ENCODE data around the gene HOTAIR.

HOTAIR gene

DNA sequence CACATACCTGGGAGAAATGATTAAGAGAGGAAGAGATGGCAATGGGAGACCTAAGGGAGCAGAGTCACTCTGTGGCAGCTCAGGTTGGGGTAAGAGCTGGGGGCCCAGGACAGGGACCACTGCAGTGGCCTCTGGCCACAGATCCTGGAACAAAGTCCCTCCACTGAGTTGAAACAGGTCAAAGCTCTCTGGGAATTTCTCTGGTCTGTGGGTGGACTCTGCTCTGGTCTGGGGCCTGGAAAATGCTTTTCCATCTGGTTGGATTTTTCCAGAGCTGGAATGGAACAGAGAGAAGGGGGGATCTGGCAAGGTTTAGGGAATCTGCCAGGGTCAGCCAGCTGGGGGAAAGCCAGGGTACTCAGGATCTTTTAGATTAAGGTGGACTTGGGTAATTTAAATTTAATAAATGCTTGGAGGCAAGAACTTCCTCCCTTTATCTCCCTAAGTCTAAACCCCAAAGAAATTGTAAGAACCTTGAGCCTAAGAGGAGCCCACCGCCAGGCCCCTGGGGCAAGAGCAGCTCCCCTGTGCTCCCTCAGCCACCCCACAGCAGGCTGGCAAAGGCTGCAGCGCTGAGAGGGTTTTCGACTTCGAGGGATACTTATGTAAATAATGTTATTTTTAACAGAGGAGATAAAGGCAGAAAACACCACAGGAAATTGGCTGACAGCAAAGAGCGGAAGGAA is 13.9 kb upstream of the HOTAIR start:
- no peaks in the 10 kb centered on the region for H3K9me3 Mint-ChIP-seq
- peak overlapping the region; percentile 95 to 99 (median 96) for H3K4me3 Mint-ChIP-seq
- peaks cover 30% of the 10 kb centered on the region for H3K36me3 Mint-ChIP-seq (ENCODE audit: low read depth)
- peak overlapping the region; percentile 95 to 100 (median 95) for H3K27ac Mint-ChIP-seq
- peaks cover 100% of the 10 kb centered on the region for H3K27me3 Mint-ChIP-seq (ENCODE audit: low read depth)
- peaks cover 69% of the 10 kb centered on the region for H3K4me1 Mint-ChIP-seq
- TF ChIP-seq, protein P1, sequence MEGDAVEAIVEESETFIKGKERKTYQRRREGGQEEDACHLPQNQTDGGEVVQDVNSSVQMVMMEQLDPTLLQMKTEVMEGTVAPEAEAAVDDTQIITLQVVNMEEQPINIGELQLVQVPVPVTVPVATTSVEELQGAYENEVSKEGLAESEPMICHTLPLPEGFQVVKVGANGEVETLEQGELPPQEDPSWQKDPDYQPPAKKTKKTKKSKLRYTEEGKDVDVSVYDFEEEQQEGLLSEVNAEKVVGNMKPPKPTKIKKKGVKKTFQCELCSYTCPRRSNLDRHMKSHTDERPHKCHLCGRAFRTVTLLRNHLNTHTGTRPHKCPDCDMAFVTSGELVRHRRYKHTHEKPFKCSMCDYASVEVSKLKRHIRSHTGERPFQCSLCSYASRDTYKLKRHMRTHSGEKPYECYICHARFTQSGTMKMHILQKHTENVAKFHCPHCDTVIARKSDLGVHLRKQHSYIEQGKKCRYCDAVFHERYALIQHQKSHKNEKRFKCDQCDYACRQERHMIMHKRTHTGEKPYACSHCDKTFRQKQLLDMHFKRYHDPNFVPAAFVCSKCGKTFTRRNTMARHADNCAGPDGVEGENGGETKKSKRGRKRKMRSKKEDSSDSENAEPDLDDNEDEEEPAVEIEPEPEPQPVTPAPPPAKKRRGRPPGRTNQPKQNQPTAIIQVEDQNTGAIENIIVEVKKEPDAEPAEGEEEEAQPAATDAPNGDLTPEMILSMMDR (IDR thresholded peaks at IDR 0.05; ENCODE audit: unreplicated experiment in 3 of 3), result no peak

DNA sequence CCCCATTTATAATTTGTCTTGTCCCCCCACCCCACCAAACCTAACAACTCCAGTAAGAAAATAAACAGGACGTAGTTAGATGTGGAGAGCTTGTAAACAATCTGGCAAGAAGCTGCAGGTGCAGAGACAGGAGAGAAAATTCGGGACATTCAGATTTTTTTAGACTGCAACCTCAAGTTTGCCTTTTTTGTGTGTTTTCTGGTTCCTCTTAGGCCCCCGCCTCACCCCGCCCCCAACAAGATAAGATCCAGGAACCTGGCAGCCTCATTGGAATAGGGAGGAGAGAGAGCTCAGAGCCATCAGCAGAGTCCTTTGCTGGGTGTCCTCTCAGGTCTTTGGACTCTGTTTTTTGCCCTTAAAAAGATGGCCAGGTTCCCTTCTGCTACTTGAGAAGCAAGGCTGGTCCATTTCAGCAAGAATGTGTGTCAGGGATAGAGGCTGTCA is 13.1 kb upstream of the HOTAIR start:
- Mint-ChIP-seq H3K4me3 (peak overlapping the region; percentile 95 to 99 (median 96)), H3K9me3 (no peaks in the 10 kb centered on the region), H3K4me1 (peaks cover 60% of the 10 kb centered on the region), H3K27me3 (ENCODE audit: low read depth) (peaks cover 100% of the 10 kb centered on the region), H3K36me3 (ENCODE audit: low read depth) (peaks cover 25% of the 10 kb centered on the region), H3K27ac (peak overlapping the region; percentile 95 to 100 (median 95))
- TF ChIP-seq, protein P1 (IDR thresholded peaks at IDR 0.05; ENCODE audit: unreplicated experiment in 3 of 3), result no peak

DNA sequence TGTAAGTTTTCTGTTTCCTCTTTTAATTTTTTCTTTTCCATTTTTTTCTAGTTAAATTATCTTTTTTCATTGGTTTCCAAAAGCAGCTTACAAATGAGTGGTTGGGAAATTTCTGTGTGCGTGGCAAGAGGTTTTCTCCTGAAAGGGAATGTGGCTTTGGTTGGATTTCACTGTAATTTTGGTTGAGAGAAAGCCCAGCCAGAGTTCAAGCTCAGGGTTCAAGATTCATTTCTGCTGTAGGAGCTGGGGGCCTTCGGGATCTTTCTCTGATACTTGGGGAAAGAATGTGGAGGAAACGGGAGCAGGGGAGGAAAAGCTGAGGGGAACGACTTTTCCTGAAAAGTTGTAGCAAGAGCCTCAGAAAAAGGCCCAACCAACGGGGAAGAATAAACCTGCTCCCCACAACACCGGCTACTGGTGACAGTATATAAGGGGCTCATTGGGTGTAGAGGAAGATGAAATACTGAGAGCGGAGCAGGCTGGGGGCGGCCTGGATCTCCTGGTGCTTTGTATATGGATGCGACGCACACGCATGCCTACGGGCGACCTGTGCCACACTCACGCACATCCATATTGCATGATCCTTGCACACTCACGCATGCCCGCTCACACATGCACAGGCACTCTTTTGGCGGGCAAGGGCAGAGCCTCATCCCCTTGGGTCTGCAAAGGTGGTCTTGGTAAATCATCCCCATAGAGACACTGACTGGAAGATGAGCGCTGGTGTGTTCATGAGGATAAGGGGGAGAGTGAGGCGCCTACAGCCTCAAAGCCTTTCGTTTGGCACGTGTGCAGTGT is 12.1 kb upstream of the HOTAIR start:
- Mint-ChIP-seq H3K4me1 (peaks cover 55% of the 10 kb centered on the region), H3K27ac (peak overlapping the region; percentile 95 to 100 (median 95)), H3K36me3 (ENCODE audit: low read depth) (peaks cover 25% of the 10 kb centered on the region), H3K4me3 (peak overlapping the region; percentile 95 to 99 (median 96)), H3K9me3 (no peaks in the 10 kb centered on the region), H3K27me3 (ENCODE audit: low read depth) (peaks cover 100% of the 10 kb centered on the region)
- TF ChIP-seq, protein P1 (IDR thresholded peaks at IDR 0.05; ENCODE audit: unreplicated experiment in 3 of 3), result no peak

DNA sequence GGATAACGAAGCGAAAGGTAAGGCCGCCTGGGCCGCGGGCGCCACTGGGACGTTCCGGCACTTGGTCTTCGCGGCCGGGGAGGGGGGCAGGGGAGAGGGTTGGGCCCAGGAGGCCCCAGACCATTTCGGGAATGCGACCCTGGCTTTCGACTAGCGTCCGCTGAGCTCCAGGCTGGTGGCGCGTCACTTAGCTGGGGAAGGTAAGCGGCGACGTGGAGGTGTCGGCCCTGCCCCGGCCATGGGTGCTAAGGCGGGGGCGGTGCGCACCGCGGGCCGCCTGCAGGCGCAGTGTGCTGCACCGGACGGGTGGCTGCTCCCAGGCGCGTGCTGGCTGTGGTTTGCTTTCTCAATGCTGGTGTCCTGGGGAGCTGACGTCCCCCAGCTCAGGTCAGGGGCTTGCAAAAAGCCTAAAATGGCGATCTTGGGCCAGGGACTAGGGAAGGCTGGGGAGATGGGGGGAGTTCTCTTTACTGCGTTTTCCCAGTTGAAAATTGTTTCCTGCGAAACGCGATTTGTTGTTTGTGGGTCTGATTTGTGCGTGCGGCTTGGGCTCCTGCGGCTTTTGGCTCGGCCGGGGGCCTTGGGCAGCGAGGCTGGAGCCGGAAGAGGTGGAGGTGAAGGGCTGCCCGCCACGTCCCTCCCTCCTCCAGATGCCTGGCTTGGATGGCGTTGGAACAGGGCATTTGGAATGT is 11.4 kb upstream of the HOTAIR start:
- H3K27ac Mint-ChIP-seq, result peak overlapping the region; percentile 95 to 100 (median 97)
- TF ChIP-seq, protein P1 (IDR thresholded peaks at IDR 0.05; ENCODE audit: unreplicated experiment in 3 of 3), result no peak
- H3K4me1 Mint-ChIP-seq, result peaks cover 52% of the 10 kb centered on the region
- H3K9me3 Mint-ChIP-seq, result no peaks in the 10 kb centered on the region
- H3K27me3 Mint-ChIP-seq (ENCODE audit: low read depth), result peaks cover 100% of the 10 kb centered on the region
- H3K4me3 Mint-ChIP-seq, result peak overlapping the region; percentile 95 to 99 (median 96)
- peaks cover 23% of the 10 kb centered on the region for H3K36me3 Mint-ChIP-seq (ENCODE audit: low read depth)

DNA sequence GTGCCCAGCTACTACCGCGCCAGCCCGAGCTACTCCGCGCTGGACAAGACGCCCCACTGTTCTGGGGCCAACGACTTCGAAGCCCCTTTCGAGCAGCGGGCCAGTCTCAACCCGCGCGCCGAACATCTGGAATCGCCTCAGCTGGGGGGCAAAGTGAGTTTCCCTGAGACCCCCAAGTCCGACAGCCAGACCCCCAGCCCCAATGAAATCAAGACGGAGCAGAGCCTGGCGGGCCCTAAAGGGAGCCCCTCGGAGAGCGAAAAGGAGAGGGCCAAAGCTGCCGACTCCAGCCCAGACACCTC is 10.9 kb upstream of the HOTAIR start:
- TF ChIP-seq, protein P1 (IDR thresholded peaks at IDR 0.05; ENCODE audit: unreplicated experiment in 3 of 3), result no peak
- H3K4me3 Mint-ChIP-seq, result peak overlapping the region; percentile 95 to 99 (median 96)
- peaks cover 21% of the 10 kb centered on the region for H3K36me3 Mint-ChIP-seq (ENCODE audit: low read depth)
- no peaks in the 10 kb centered on the region for H3K9me3 Mint-ChIP-seq
- H3K27me3 Mint-ChIP-seq (ENCODE audit: low read depth), result peaks cover 100% of the 10 kb centered on the region
- H3K27ac Mint-ChIP-seq, result peak overlapping the region; percentile 95 to 100 (median 97)
- H3K4me1 Mint-ChIP-seq, result peaks cover 49% of the 10 kb centered on the region
